Fibroblast of lung (primary cell): ENCODE results near the gene AGXT. TPM values are rescaled to one million over a fixed set of nuclear protein-coding genes. Genes with fewer than 3 reads are reported as not detected.

Source experiments
- DNase-seq, 2 donors: peaks; one replicate each; pipeline versions ENCODE4 v3.0.0 to v3.0.0-alpha.2; 2010; ENCODE audit warnings: low read depth in 2 of 2
- H2AFZ ChIP-seq: 2 replicates; pipeline ENCODE4 v1.5.1; 2012; ENCODE audit warnings: low read length, control low read depth, inconsistent platforms
- H3K27ac ChIP-seq: 2 replicates; pipeline ENCODE4 v1.5.1; 2011; ENCODE audit warnings: low read length, control low read depth; ENCODE audit not compliant: insufficient read depth
- H3K27me3 ChIP-seq: 2 replicates; pipeline ENCODE4 v1.5.1; 2011; ENCODE audit warnings: mild to moderate bottlenecking, low read length; ENCODE audit not compliant: control insufficient read depth, insufficient read depth
- H3K36me3 ChIP-seq: 2 replicates; pipeline ENCODE4 v1.5.1; 2011; ENCODE audit warnings: low read length; ENCODE audit not compliant: control insufficient read depth, insufficient read depth
- H3K4me1 ChIP-seq: 2 replicates; pipeline ENCODE4 v1.5.1; 2011; ENCODE audit warnings: low read length; ENCODE audit not compliant: control insufficient read depth, insufficient read depth; ENCODE audit errors: extremely low read depth
- H3K4me2 ChIP-seq: 2 replicates; pipeline ENCODE4 v1.5.1; 2011; ENCODE audit warnings: low read length, control low read depth; ENCODE audit not compliant: insufficient read depth; ENCODE audit errors: extremely low read depth
- H3K4me3 ChIP-seq, 4 experiments: fragments of 200-600 bp in 1 of 4; sonication (generic) in 1 of 4; replicated peaks in 1 of 4; 2 replicates each; pipeline ENCODE4 v1.5.1; 2011 to 2016; ENCODE audit warnings: low read length in 4 of 4, low read depth in 3 of 4, mild to moderate bottlenecking in 3 of 4, control low read depth in 2 of 4, inconsistent platforms in 1 of 4, mixed read lengths in 1 of 4; ENCODE audit not compliant: insufficient read depth in 1 of 4; ENCODE audit errors: control extremely low read depth in 1 of 4
- H3K79me2 ChIP-seq: 2 replicates; pipeline ENCODE4 v1.5.1; 2012; ENCODE audit warnings: mild to moderate bottlenecking, low read length, inconsistent platforms; ENCODE audit not compliant: control insufficient read depth, insufficient read depth
- H3K9ac ChIP-seq: 2 replicates; pipeline ENCODE4 v1.5.1; 2011; ENCODE audit warnings: mild to moderate bottlenecking, low read length, control low read depth; ENCODE audit not compliant: insufficient read depth
- H3K9me3 ChIP-seq: 2 replicates; pipeline ENCODE4 v1.5.1; 2012; ENCODE audit warnings: low read depth, low read length; ENCODE audit not compliant: control insufficient read depth, insufficient read depth
- H4K20me1 ChIP-seq: 2 replicates; pipeline ENCODE4 v1.5.1; 2011; ENCODE audit warnings: low read length; ENCODE audit not compliant: control insufficient read depth, insufficient read depth; ENCODE audit errors: extremely low read depth
- CTCF ChIP-seq, 2 donors: IDR thresholded peaks in 1 of 2; conservative IDR thresholded peaks in 1 of 2; 1 replicate in 1 of 2; 2 replicates in 1 of 2; pipeline ENCODE4 v1.5.1; 2011 to 2012; ENCODE audit warnings: low read length in 2 of 2, control low read depth in 1 of 2, inconsistent platforms in 1 of 2, low read depth in 1 of 2, mild to moderate bottlenecking in 1 of 2
- EZH2 ChIP-seq: IDR thresholded peaks from 2 replicates; pipeline ENCODE4 v1.5.1; 2012; ENCODE audit warnings: low read length, control low read depth, mild to moderate bottlenecking; ENCODE audit errors: missing control alignments
- polyA plus RNA-seq, 2 donors: library from polyadenylated mRNA; depleted of rRNA in 1 of 2; stranded (reverse) in 1 of 2; unstranded in 1 of 2; fragments of >200 nt; gene quantifications; 2 replicates each; pipeline ENCODE4 v1.2.1, GENCODE V29; 2011 to 2012; ENCODE audit warnings: missing spikeins in 1 of 2
- total RNA-seq: library from RNA; depleted of rRNA; stranded (reverse); fragments of >200 nt; gene quantifications from 2 replicates; pipeline ENCODE4 v1.2.1, GENCODE V29; 2014

The AGXT gene
- total and polyA plus RNA-seq, 2 donors (not counting 1 experiment from before 2014, with no cell fraction given): not detected

- Histone ChIP-seq H3K79me2 (no peaks in the 10 kb centered on the region), H3K36me3 (no peaks in the 10 kb centered on the region), H3K27me3 (peaks cover 2% of the 10 kb centered on the region), H3K9me3 (no peaks in the 10 kb centered on the region), H3K9ac (no peak overlapping the region), H2AFZ (no peak overlapping the region), H4K20me1 (no peaks in the 10 kb centered on the region), H3K4me1 (no peaks in the 10 kb centered on the region), H3K27ac (no peak overlapping the region), H3K4me3 (no peak overlapping the region), H3K4me2 (no peak overlapping the region)
- TF ChIP-seq CTCF (conservative IDR thresholded peaks at IDR 0.05 in 1 of 2, IDR thresholded peaks at IDR 0.05 in 1 of 2; ENCODE audit: low read depth in 1 of 2, low read length in 2 of 2): no peak
- no peak for TF ChIP-seq EZH2
- DNase-seq: no peak
Observed at GRCh38 chr2:240846873-240847595, 21.6 kb upstream of the AGXT start.

- no peak for TF ChIP-seq CTCF (conservative IDR thresholded peaks at IDR 0.05 in 1 of 2, IDR thresholded peaks at IDR 0.05 in 1 of 2; ENCODE audit: low read depth in 1 of 2, low read length in 2 of 2)
- TF ChIP-seq EZH2: no peak
- no peak overlapping the region for H3K9ac ChIP-seq
- H3K4me3 ChIP-seq: no peak overlapping the region
- H3K27me3 ChIP-seq: peaks cover 2% of the 10 kb centered on the region
- H3K27ac ChIP-seq: no peak overlapping the region
- no peaks in the 10 kb centered on the region for H3K9me3 ChIP-seq
- DNase-seq: no peak
- H2AFZ ChIP-seq: no peak overlapping the region
- H3K36me3 ChIP-seq: no peaks in the 10 kb centered on the region
- no peaks in the 10 kb centered on the region for H4K20me1 ChIP-seq
- H3K4me2 ChIP-seq: no peak overlapping the region
- H3K79me2 ChIP-seq: no peaks in the 10 kb centered on the region
- no peaks in the 10 kb centered on the region for H3K4me1 ChIP-seq
Observed at GRCh38 chr2:240847817-240848216, 20.8 kb upstream of the AGXT start.

- no peak overlapping the region for H3K9ac ChIP-seq
Observed at GRCh38 chr2:240848900-240849680, 19.5 kb upstream of the AGXT start.

More at GRCh38 chr2:240848900-240849680, 19.5 kb upstream of the AGXT start:
- Histone ChIP-seq H3K36me3 (no peaks in the 10 kb centered on the region), H3K27ac (no peak overlapping the region), H3K4me1 (no peaks in the 10 kb centered on the region), H3K79me2 (no peaks in the 10 kb centered on the region), H3K9me3 (no peaks in the 10 kb centered on the region), H2AFZ (no peak overlapping the region), H3K27me3 (peaks cover 2% of the 10 kb centered on the region), H3K4me3 (no peak overlapping the region), H4K20me1 (no peaks in the 10 kb centered on the region), H3K4me2 (no peak overlapping the region)
- DNase-seq: no peak
- no peak for TF ChIP-seq EZH2
- no peak for TF ChIP-seq CTCF (conservative IDR thresholded peaks at IDR 0.05 in 1 of 2, IDR thresholded peaks at IDR 0.05 in 1 of 2; ENCODE audit: low read depth in 1 of 2, low read length in 2 of 2)
